ENCODE measurements around the gene SIAH1.

SIAH1 gene

DNA sequence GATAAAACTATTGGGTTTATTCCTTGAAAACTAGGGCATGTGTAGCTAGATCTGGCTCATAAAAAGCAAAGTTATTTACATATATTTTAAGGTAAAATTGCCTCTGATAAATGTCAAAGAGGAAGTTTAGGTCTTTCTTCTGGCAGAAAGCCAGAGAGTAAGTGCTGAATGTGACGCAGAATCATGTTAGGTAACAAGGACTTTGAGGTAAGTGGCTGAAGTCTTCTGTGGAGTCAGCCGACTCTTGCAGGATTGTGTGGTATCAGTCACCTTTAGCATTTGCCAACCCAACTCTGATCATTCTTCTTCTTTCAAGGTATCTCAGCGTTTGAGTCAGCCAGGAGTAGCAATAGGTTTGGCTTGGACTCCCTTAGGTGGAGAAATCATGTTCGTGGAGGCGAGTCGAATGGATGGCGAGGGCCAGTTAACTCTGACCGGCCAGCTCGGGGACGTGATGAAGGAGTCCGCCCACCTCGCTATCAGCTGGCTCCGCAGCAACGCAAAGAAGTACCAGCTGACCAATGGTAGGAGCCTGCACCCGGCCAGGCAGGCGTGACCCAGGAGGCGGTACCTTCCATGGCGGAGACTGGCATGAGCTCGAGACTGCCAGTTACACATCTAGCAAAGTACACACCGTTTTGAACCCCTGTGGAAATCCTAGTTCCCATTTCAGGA lies 37.9 kb downstream of the SIAH1 start:
- Histone ChIP-seq H3K4me1 (ENCODE audit: low read length) (no peaks in the 10 kb centered on the region), H3K4me3 (ENCODE audit: low read length) (no peak overlapping the region), H2AFZ (ENCODE audit: low read depth, low read length) (no peak overlapping the region), H3K36me3 (replicated peaks; ENCODE audit: low read depth, low read length) (peaks cover 25% of the 10 kb centered on the region), H3K79me2 (ENCODE audit: low read length) (no peaks in the 10 kb centered on the region), H3K27me3 (ENCODE audit: low read depth, low read length) (no peaks in the 10 kb centered on the region), H3K27ac (ENCODE audit: low read length) (no peak overlapping the region), H3K9ac (ENCODE audit: low read length) (no peak overlapping the region), H3K4me2 (ENCODE audit: low read length) (no peak overlapping the region), H4K20me1 (ENCODE audit: insufficient read depth, low read length) (no peaks in the 10 kb centered on the region), H3K9me3 (ENCODE audit: insufficient read depth, low read length) (no peaks in the 10 kb centered on the region)
- TF ChIP-seq EZH2phosphoT487 (IDR thresholded peaks at IDR 0.05; ENCODE audit: low read depth) (no peak), CTCF (IDR thresholded peaks at IDR 0.05; ENCODE audit: low read depth, low read length) (no peak)

DNA sequence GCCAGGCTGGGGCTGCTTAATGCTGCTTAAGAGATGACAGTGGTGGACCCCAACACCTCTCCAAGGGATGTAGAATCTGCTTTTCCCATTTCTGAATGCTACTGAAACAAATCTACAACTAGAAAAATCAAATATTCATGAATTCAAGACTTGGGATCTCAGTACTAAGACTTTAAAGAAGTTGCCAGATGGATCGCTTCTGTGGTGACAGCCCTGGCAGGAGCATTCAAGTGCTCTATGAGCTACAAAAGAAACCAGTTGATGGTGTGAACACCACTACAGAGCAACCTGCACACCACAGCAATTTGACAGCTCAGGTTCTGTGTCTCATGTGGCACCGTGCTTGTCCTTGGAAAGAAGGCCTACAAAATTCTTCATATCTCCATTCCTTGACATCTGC lies 42.6 kb downstream of the SIAH1 start:
- Histone ChIP-seq H3K9me3 (ENCODE audit: insufficient read depth, low read length) (no peaks in the 10 kb centered on the region), H3K79me2 (ENCODE audit: low read length) (no peaks in the 10 kb centered on the region), H2AFZ (ENCODE audit: low read depth, low read length) (no peak overlapping the region)

GRCh38 chr16:48340054-48340453 lies 45.2 kb downstream of the SIAH1 start:
- TF ChIP-seq CTCF (IDR thresholded peaks at IDR 0.05; ENCODE audit: low read depth, low read length) (no peak), EZH2phosphoT487 (IDR thresholded peaks at IDR 0.05; ENCODE audit: low read depth) (no peak)
- H3K9me3 ChIP-seq (ENCODE audit: insufficient read depth, low read length): no peaks in the 10 kb centered on the region
- H3K79me2 ChIP-seq (ENCODE audit: low read length): no peaks in the 10 kb centered on the region
- H3K9ac ChIP-seq (ENCODE audit: low read length): no peak overlapping the region
- H3K27me3 ChIP-seq (ENCODE audit: low read depth, low read length): no peaks in the 10 kb centered on the region
- H4K20me1 ChIP-seq (ENCODE audit: insufficient read depth, low read length): no peaks in the 10 kb centered on the region
- no peak overlapping the region for H2AFZ ChIP-seq (ENCODE audit: low read depth, low read length)
- H3K4me1 ChIP-seq (ENCODE audit: low read length): no peaks in the 10 kb centered on the region
- H3K4me2 ChIP-seq (ENCODE audit: low read length): no peak overlapping the region
- H3K4me3 ChIP-seq (ENCODE audit: low read length): no peak overlapping the region
- no peak overlapping the region for H3K27ac ChIP-seq (ENCODE audit: low read length)
- H3K36me3 ChIP-seq (replicated peaks; ENCODE audit: low read depth, low read length): peaks cover 16% of the 10 kb centered on the region

More for the DNA sequence above, 42.6 kb downstream of the SIAH1 start:
- TF ChIP-seq EZH2phosphoT487 (IDR thresholded peaks at IDR 0.05; ENCODE audit: low read depth) (no peak), CTCF (IDR thresholded peaks at IDR 0.05; ENCODE audit: low read depth, low read length) (no peak)
- no peak overlapping the region for H3K4me3 ChIP-seq (ENCODE audit: low read length)
- H3K27ac ChIP-seq (ENCODE audit: low read length): no peak overlapping the region
- no peaks in the 10 kb centered on the region for H3K27me3 ChIP-seq (ENCODE audit: low read depth, low read length)
- no peaks in the 10 kb centered on the region for H3K4me1 ChIP-seq (ENCODE audit: low read length)
- H3K36me3 ChIP-seq (replicated peaks; ENCODE audit: low read depth, low read length): peaks cover 9% of the 10 kb centered on the region
- H3K9ac ChIP-seq (ENCODE audit: low read length): no peak overlapping the region
- H3K4me2 ChIP-seq (ENCODE audit: low read length): no peak overlapping the region
- H4K20me1 ChIP-seq (ENCODE audit: insufficient read depth, low read length): no peaks in the 10 kb centered on the region

DNA sequence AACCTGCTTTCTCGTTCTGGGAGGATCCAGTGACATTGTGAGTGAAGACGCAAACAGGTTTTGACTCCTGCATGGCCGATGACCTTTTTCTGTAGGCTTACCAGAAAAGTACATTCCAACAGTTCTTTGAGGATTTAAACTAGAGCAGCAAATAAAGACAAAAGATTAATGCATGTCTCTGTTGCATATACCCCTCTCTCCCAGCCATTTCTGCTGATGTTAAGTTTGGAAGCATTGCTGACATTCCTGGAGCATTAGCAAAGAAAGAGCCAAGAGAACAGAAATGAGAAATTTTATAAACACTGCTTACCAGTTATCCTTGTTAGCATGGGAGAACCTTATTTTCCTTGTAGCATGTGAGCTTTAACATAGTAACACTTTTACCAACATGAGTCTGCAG lies 49.3 kb downstream of the SIAH1 start:
- TF ChIP-seq CTCF (IDR thresholded peaks at IDR 0.05; ENCODE audit: low read depth, low read length) (no peak), EZH2phosphoT487 (IDR thresholded peaks at IDR 0.05; ENCODE audit: low read depth) (no peak)
- no peaks in the 10 kb centered on the region for H3K4me1 ChIP-seq (ENCODE audit: low read length)
- H3K79me2 ChIP-seq (ENCODE audit: low read length): no peaks in the 10 kb centered on the region
- no peaks in the 10 kb centered on the region for H4K20me1 ChIP-seq (ENCODE audit: insufficient read depth, low read length)
- H3K4me2 ChIP-seq (ENCODE audit: low read length): no peak overlapping the region
- no peaks in the 10 kb centered on the region for H3K9me3 ChIP-seq (ENCODE audit: insufficient read depth, low read length)
- peaks cover 14% of the 10 kb centered on the region for H3K36me3 ChIP-seq (replicated peaks; ENCODE audit: low read depth, low read length)
- H3K9ac ChIP-seq (ENCODE audit: low read length): no peak overlapping the region
- no peaks in the 10 kb centered on the region for H3K27me3 ChIP-seq (ENCODE audit: low read depth, low read length)
- no peak overlapping the region for H3K4me3 ChIP-seq (ENCODE audit: low read length)
- no peak overlapping the region for H2AFZ ChIP-seq (ENCODE audit: low read depth, low read length)
- H3K27ac ChIP-seq (ENCODE audit: low read length): no peak overlapping the region
